GM11168 (cell line): Measurements from ENCODE around the gene LIPE.
"Not testable (repeated sequence)": the region's sequence is repeated elsewhere in the genome, so short reads cannot be mapped to it uniquely, and the experiment has no call there.

ENCODE experiments used
- in situ Hi-C: fragments of 300-500 bp; cut with MboI; formaldehyde crosslinking; loops from one replicate; pipeline ENCODE4 v1.12.0; 2022; ENCODE audit warnings: low sequenced_read_pairs; ENCODE audit not compliant: unreplicated experiment

Gene LIPE

GRCh38 chr19:42448306-42448705 lies 21.1 kb upstream of the LIPE start:
- in situ Hi-C loops = not testable (repeated sequence)

- in situ Hi-C loops = no loop called here
Observed at GRCh38 chr19:42445948-42446347, 18.8 kb upstream of the LIPE start.

DNA sequence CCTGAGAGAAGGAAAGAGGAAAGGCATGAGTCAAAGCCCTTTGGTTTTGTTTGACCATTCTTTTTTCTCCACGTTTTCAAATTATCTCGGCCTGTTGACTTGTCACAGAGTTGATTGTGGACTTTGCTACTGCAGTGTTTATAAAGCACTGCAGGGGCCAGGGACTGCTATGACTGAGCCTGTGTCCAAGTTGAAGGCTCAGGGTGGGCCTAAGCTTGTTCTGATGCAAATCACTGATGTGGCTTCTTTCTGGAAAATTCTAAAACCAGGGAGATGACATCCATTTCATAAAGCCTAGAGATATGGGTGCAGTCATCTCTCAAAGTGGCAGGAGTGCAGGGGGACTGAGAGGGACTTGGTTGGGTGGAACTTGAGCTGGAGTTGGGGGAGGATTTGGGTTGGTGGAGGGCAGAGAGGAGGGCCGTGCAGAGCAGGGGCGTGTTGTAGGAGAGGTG lies 16.8 kb upstream of the LIPE start:
- in situ Hi-C loops = no loop called here

GRCh38 chr19:42442833-42443232 lies 15.6 kb upstream of the LIPE start, which contains the start of gene CXCL17:
TSS of gene CXCL17 (minus strand) at chr19:42442946. CDS start at chr19:42442832, 114 bp downstream.
- in situ Hi-C loops = no loop called here

DNA sequence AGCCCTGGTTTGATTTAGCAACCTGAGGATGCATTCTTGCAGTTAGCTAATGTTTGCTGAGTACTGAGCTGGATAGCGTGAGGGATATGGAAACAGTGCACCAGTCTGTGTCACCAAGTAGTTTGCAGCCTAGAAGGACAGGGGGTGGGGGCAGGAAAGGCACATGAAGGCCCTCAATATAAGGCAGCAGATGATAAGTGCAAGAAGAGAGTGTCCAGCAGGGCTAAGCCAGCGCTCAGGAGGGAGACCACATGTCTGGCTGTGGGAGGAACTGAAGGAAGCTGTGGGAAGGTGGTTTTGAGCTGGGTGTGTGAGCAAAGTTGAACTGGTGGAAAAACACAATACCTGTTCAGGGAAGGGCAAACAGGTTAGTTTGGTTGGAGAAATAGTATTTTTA lies 13.9 kb upstream of the LIPE start:
- in situ Hi-C loops = no loop called here

- in situ Hi-C loops = no loop called here
Observed at GRCh38 chr19:42440357-42441048, 13.3 kb upstream of the LIPE start.

GRCh38 chr19:42436006-42436405 lies 8.8 kb upstream of the LIPE start:
- in situ Hi-C loops = no loop called here

DNA sequence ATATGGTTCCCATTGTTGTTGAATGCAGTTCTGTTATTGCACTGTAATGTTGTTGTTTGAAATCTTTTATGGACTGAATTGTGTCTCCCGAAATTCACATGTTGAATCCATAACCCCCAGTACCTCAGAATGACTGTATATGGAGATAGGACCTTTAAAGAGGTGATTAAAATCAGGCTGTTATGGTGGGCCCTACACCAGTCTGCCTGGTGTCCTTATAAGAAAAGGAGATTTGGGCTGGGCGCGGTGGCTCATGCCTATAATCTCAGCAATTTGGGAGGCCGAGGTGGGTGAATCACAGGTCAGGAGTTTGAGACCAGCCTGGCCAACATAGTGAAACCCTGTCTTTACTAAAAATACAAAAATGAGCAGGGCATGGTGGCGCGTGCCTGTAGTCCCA lies 8.1 kb upstream of the LIPE start:
- in situ Hi-C loops = no loop called here

GRCh38 chr19:42433503-42434260 lies 6.5 kb upstream of the LIPE start:
- in situ Hi-C loops = no loop called here

GRCh38 chr19:42431486-42431885 lies 4.3 kb upstream of the LIPE start:
- in situ Hi-C loops = no loop called here

DNA sequence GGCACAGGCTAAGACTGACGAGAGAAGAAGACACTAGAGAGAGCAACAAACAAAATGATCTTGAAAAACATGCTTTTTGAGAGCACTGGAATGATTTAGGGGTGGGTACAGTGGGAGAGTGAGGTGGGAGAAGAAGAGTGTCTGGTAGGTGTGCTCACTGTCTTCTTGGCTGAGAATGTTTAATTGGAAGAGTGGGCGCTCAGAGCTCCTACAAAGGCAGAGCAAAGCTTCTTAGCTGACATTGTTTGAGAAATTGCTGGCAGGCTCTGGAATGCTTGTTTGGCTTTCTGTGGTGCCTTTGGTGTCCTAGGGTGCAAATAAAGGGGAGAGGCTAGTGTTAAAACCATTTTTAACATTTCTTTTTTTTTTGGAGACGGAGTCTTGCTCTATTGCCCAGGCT lies 1.5 kb upstream of the LIPE start:
- in situ Hi-C loops = no loop called here

DNA sequence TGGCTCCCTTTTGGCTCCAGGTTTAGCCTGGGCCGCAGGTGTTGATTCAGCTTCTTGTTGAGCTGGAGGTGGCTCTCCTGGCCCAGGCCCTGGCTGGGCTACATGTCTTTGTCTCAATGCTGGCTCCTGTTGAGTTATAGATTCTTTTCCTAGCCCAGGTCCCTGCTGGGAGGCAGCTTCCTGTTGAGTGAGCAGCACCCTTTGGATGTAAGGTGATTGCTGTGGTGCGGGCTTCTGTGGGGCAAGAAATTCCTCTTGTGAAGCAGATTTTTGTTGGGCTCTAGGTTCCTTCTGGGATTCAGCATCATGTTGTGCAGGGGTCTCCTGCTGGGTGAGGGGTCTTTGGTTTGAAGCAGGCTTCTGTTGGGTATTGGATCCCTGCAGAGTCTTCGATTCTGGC lies 545 bp downstream of the LIPE start:
- in situ Hi-C loops = no loop called here

GRCh38 chr19:42424712-42425131 lies 2.5 kb downstream of the LIPE start:
- in situ Hi-C loops = no loop called here

GRCh38 chr19:42424345-42424707 lies 2.9 kb downstream of the LIPE start:
- in situ Hi-C loops = no loop called here

GRCh38 chr19:42423462-42424344 lies 3.5 kb downstream of the LIPE start:
- in situ Hi-C loops = no loop called here

GRCh38 chr19:42422901-42423461 lies 4.2 kb downstream of the LIPE start:
- in situ Hi-C loops = no loop called here

DNA sequence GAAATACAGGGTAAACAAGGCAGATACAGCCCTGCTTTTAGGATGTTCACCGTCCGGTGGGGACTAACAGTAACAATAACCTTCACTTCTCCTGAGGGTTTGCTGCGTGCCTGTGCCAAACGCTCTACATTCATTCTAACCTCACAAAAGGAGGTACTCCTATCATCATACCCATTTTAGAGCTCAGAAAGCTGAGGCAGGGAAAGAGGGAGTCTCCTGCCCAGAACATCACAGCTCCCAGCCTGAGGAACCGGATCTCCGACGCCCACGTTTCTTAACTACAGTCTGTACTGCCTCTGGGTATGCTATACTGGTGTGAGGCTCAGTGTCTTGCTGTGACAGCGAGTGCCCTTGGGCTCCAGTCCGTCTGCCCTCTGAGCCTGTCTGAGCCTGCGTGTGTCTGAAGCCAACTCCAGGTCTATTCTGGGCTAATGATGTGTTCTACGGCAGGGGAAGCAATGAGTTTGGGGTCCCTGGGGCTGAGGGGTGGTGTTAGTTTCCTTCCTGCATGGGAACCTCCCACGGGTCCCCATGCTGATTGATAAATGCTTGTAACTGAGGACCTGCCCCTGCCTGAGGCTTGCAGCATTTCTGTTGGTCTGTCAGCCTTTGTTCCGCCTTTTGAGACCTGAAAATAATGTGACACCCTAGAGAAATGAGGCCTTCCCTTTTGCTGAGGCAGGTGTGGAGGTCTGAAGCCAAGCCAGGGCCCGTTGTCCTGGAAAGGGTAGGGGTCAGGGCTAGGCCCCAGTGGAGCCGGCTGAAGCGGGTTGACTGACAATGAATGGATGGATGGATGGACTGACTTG lies 4.9 kb downstream of the LIPE start:
- in situ Hi-C loops = no loop called here

GRCh38 chr19:42421591-42422031 lies 5.6 kb downstream of the LIPE start:
- in situ Hi-C loops = no loop called here

GRCh38 chr19:42421101-42421500 lies 6.1 kb downstream of the LIPE start:
- in situ Hi-C loops = no loop called here
